HG03025 (cell line): ENCODE measurements around the gene MRTFB.

Experiments used
- ATAC-seq: cut with Tn5 transposase; IDR thresholded peaks from one replicate; pipeline ENCODE4 v1.9.1; 2021; ENCODE audit warnings: mild to moderate bottlenecking, moderate library complexity; ENCODE audit not compliant: unreplicated experiment, low FRiP score

Gene MRTFB

GRCh38 chr16:14131774-14132695 lies 60.9 kb downstream of the MRTFB start:
- ATAC-seq: no peak

DNA sequence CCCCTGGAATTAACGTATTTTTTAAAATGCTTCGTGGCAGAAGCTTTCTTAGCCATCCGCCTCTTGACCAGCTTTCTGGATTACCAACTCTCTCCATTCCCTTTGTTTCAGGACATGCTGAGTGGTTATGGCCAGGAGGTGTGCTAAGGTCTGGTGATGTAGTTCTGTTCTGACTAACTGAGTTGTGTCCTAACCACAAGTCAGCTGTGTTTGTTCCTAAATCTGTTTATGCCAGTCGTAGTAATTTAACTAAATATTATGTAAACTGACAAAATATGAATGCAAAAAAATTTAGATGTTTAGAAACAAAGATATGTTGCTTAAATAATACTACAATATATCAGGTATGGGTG lies 61.6 kb downstream of the MRTFB start:
- no peak for ATAC-seq

DNA sequence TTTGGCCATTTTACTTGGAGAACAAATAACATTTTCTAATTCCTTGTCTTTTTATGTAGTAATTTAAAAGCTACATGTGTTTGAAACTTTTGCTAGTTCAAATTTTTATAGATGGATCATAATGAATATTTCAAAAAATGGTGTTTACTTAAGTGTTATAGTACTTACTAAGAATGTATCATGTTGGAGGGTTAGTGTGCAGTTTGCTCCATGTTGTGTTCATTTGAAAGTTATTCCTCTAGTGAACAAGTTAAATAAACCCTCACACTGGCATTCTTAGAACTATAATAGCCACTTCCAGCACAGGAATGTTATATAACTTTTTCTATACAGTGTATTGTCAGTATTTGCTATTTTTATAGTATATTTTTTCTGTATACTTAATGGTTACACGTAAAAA lies 62.8 kb downstream of the MRTFB start:
- ATAC-seq: no peak

DNA sequence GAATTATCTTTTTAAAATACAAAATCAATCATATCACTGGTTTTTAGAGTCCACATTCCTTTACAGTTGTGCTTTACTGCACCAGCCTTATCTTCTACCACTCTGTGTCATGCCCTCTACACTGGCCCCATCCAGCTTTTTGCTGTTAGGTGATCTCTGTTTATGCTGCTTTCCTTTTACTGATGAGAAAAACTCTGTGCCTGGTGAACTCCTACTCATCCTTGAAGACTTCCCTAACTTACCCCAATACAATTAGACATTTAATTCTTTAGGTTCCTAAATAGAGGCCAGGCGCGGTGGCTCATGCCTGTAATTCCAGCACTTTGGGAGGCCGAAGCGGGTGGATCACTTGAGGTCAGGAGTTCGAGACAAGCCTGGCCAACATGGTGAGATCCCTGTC lies 64.6 kb downstream of the MRTFB start:
- ATAC-seq: no peak

- ATAC-seq: no peak
These were observed 68.8 kb downstream of the MRTFB start for GRCh38 chr16:14139872-14140271.

DNA sequence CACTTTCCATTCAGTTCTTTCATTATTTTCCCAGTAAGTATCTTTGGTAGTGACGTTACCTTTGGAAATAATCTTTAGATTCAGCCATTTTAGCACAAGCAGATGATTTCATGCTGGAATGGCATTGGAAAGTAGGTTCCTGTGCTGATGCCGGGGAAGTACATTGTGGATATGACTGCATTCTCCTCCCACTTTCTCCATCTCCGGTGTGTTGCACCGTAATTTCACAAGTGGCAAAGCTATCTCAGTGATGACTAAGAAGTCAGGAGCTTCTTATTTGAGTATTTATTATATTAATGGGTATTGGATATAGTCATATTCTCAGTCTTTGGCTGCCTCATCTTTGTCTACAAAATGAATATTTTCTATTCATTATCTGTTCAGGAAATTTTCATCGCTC lies 69.8 kb downstream of the MRTFB start:
- ATAC-seq: no peak

- ATAC-seq: no peak
These were observed 75.3 kb downstream of the MRTFB start for GRCh38 chr16:14146445-14146844.

- no peak for ATAC-seq
These were observed 76.9 kb downstream of the MRTFB start for GRCh38 chr16:14148016-14148415.

DNA sequence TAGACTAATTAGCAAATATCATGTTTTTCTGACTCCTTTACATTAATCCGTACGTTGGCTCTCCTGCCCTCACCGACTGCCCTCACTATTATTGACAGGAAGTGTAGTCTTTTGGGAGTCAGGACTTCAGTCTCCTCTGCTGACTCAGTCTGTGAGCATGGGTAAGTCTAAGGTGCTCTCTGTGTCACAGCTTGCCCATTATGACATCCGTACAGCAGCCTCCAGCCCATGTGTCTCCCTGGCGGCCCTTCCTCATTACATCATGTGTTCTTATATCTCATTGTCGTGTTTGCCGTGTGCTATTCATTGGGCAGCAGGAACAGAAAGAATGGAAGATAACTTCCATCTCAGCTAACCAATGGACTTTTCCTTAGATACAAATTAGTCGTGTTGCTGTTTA lies 77.5 kb downstream of the MRTFB start:
- no peak for ATAC-seq

GRCh38 chr16:14150796-14151195 lies 79.7 kb downstream of the MRTFB start:
- no peak for ATAC-seq

GRCh38 chr16:14151256-14152030 lies 80.3 kb downstream of the MRTFB start:
- no peak for ATAC-seq

- no peak for ATAC-seq
These were observed 84.6 kb downstream of the MRTFB start for GRCh38 chr16:14155572-14156190.

DNA sequence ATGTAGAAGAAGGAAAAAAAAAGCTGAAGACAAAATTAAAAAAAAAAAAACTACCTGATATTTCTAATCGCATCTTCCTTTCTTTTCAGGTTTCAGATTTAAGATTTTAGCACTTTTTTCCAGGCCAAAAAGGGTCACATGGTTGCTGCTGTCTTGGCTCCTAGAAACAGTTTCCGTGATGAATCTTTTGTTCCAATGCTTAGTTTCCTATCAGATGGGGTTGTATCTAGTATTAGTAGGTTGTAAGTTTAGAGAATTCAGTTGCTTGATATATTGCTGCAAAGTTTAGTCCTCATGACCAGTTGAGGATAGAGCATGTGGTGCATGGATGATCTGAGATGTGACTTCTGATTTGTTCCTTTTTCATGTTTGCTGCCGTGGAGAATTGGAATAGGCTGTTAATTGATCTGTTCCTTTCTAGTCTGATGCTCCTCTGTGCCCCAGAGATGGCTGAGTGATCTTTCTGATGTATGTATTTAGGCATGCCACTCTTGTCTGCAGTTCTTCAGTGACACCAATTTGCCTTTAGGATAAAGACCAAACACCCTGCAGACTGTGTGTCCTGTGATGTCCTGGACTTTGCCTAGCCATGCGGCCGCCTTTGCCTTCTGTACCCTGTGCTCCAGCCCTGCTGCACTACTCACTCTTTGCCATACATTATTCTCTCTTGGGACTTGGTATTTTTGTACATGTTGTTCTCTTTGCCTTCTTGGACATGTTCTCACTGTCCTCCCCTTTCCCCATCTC lies 94.0 kb downstream of the MRTFB start:
- ATAC-seq: no peak

GRCh38 chr16:14168146-14168545 lies 97.0 kb downstream of the MRTFB start:
- no peak for ATAC-seq

- ATAC-seq: no peak
These were observed 101.2 kb downstream of the MRTFB start for GRCh38 chr16:14172200-14172809.

- ATAC-seq: no peak
These were observed 104.0 kb downstream of the MRTFB start for GRCh38 chr16:14175086-14175485.

DNA sequence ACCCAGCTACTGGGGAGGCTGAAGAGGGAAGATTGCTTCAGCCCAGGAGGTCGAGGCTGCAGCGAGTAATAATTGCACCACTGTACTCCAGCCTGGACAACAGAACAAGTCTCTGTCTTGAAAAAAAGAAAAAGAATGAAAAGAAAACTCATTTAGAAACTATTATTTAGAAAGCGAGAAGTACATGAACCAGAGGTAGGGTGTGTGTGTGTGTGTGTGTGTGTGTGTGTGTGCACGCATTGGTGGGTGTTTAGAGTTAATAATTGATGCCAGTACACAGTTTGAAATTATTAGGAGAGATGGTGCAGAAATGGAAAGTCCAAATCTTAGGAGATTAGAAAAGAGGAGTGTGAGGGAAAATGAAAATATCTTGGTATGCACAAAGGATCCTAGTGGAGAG lies 106.6 kb downstream of the MRTFB start:
- no peak for ATAC-seq

DNA sequence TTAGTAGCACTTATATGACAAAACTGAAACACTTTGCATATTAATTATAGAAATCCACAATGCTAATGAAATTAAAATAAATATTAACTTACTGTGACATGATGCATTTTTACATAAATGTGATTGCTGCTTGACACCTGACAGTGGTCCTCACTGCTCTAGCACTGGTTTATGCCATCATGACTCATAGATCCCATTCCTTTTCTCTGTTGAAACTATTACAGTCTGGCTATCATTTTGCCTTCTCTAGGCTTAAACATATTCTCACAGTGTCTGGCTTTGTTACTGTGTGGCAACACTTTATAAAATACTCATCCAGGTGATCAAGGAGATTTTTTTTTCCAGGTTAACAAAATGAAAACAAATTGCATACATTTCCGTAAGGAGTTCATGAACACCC lies 108.0 kb downstream of the MRTFB start:
- ATAC-seq: no peak

- ATAC-seq: no peak
These were observed 109.4 kb downstream of the MRTFB start for GRCh38 chr16:14180481-14180944.

DNA sequence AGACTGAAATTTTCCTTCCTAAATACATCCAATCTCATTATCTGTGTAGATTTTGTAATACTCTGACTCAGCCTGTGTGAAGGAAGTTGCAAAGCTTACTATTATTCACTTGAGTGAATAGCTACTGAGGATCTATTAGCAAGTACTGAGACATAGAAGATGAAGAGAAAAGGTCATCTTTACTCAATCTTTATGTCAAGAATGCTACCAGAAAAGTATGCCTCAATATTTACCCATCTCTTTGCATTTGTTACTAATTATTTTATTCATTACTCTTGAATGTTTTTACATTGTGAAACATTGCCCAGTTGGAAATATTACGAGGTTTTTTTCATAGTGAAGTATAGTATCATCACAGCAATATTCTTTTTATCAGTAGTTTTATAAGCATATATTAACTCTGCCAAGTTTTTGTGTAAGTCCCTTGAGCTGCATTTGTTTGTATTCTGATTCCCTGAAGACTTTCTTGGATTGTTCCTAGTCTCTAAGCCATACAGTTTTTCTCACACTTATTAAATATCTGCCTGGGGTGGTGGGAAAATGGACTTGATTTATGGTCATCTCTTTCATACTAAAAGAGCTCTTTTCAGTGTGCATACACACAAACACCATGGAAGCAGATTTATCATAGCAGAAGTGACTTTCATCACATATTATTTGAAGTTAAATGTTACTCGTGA lies 110.4 kb downstream of the MRTFB start:
- ATAC-seq: no peak
